NCI-H510A (cell line): ENCODE data around the gene MICAL3.
A peak's percentile ranks its signal among the peaks of the same experiment; 100 is the strongest.
"Not testable (repeated sequence)": the region's sequence is repeated elsewhere in the genome, so short reads cannot be mapped to it uniquely, and the experiment has no call there.

Experiments used
- DNase-seq: peaks from one replicate; lab custom pipeline; 2025; lab: John Stamatoyannopoulos, UW

The MICAL3 gene

GRCh38 chr22:17778412-17778976 is 245.9 kb downstream of the MICAL3 start:
- no peak for DNase-seq

GRCh38 chr22:17777717-17778044 is 246.7 kb downstream of the MICAL3 start:
- no peak for DNase-seq

- DNase-seq, result no peak
Measured at GRCh38 chr22:17777005-17777716, 247.2 kb downstream of the MICAL3 start.

- no peak for DNase-seq
Measured at GRCh38 chr22:17775781-17776465, 248.4 kb downstream of the MICAL3 start.

- no peak for DNase-seq
Measured at GRCh38 chr22:17774926-17775685, 249.3 kb downstream of the MICAL3 start.

- DNase-seq, result no peak
Measured at GRCh38 chr22:17774206-17774925, 250.0 kb downstream of the MICAL3 start, which contains the start of gene BID. BID (minus strand) TSS chr22:17774469; CDS start chr22:17750116, 24,353 bp downstream.

- peak; percentile 64 for DNase-seq
Measured at GRCh38 chr22:17773606-17774205, 250.7 kb downstream of the MICAL3 start.

GRCh38 chr22:17772958-17773605 is 251.3 kb downstream of the MICAL3 start:
- DNase-seq, result no peak

GRCh38 chr22:17772249-17772957 is 252.0 kb downstream of the MICAL3 start:
- DNase-seq, result no peak

GRCh38 chr22:17770180-17771077 is 253.9 kb downstream of the MICAL3 start:
- no peak for DNase-seq

GRCh38 chr22:17769716-17770082 is 254.7 kb downstream of the MICAL3 start:
- no peak for DNase-seq

GRCh38 chr22:17769013-17769715 is 255.2 kb downstream of the MICAL3 start:
- DNase-seq, result no peak

- DNase-seq, result no peak
Measured at GRCh38 chr22:17767233-17768065, 256.9 kb downstream of the MICAL3 start.

GRCh38 chr22:17764852-17765251 is 259.5 kb downstream of the MICAL3 start:
- DNase-seq, result not testable (repeated sequence)

- DNase-seq, result no peak
Measured at GRCh38 chr22:17764036-17764435, 260.3 kb downstream of the MICAL3 start.

GRCh38 chr22:17763442-17763841 is 260.9 kb downstream of the MICAL3 start:
- DNase-seq, result not testable (repeated sequence)

- no peak for DNase-seq
Measured at GRCh38 chr22:17761138-17761488, 263.2 kb downstream of the MICAL3 start.
